D341Med (cell line): ENCODE data around the gene HID1.
A peak's percentile ranks its signal among the peaks of the same experiment; 100 is the strongest.
"Not testable (repeated sequence)": the region's sequence is repeated elsewhere in the genome, so short reads cannot be mapped to it uniquely, and the experiment has no call there.

Experiments used
- DNase-seq: peaks from one replicate; pipeline ENCODE4 v3.0.0; 2012; ENCODE audit warnings: low spot score

The HID1 gene

DNA sequence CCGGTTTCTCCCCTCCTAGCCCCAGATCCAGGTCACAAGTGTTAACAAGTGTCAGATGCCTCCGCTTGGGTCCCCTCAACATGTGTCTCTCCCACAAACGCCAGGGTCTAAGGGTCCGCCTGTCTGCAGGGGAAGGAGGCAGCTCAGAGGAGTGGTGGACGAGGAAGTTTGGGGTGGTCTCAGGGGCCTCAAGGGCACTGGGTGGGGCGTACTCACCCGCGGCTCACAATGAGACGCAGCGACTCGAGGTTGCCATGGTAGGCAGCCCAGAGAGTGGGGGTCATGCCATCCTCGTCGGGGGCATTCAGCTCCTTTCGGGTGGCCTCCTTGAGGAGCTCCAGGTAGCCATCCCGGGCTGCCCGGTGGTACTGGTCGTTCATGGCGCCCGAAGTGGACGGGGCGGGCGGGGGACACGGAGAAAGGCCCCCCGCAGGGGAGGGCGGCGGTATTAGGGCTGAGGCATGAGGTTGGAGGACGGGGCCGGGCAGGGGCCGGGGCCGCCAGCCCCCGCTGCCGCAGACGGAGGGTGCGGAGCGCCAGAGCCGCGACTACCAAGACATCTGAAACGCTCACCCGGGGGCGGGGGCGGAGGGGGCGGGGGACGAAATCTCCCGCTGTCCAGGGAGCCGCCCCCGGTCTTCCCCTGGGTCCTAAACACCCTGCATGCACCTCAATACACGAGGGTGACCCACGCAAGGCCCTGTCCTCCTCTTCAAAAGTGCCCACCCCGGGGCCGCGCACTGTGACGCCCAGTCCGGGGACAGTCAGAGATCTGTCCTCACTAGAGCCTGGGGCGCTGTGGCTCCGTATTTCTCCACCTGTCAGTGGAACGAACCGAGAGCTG is 49.6 kb downstream of the HID1 start, which contains the start of gene USH1G:
TSS of gene USH1G (minus strand) at position 562 of the 844 bp plus-strand sequence. CDS start at position 380, 182 bp downstream.
- DNase-seq = no peak

- no peak for DNase-seq
These were observed 50.4 kb downstream of the HID1 start for GRCh38 chr17:74922172-74922571.

DNA sequence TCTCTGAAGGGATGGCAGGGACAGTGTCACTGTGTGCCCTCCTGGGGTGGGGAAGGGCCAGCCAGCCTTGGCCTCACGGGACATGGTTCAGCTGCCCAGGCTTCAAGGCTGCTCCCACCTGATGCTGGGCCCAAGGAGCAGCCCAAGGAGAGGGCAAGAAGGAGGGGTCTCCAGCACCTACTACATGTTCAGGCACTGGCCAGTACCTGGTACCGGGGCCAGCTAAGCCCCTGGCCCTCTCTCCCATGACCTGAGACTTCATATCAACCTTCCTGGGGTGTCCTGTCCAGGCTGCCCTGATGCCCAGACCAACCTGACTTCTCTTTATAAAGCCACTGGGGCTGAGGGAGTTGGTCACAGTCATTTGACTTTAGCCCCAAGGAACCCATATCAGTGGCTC is 50.8 kb downstream of the HID1 start:
- DNase-seq = no peak

- DNase-seq = no peak
These were observed 51.4 kb downstream of the HID1 start for GRCh38 chr17:74921026-74921681.

DNA sequence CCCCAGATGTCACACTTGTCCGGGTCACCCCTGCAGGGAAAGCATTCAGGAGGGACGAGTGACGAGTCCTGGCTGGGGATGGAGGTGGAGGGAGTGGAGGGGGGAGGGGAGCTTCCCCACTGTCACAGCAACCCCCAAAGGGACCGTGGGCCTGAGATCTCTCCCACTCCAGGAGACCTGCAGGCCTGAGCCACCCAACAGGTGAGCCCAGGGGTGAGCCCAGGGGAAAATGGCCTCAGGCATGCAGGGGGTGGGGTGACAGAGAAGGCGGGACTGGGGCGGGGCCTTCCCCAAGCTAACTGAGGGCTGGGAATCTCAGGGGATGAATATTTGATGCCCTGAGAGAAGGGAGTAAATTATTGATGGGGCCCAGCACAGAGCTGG is 51.9 kb downstream of the HID1 start:
- DNase-seq = peak; percentile 63

GRCh38 chr17:74920306-74920620 is 52.3 kb downstream of the HID1 start:
- DNase-seq = no peak

GRCh38 chr17:74919440-74920305 is 52.9 kb downstream of the HID1 start:
- DNase-seq = peak; percentile 82

DNA sequence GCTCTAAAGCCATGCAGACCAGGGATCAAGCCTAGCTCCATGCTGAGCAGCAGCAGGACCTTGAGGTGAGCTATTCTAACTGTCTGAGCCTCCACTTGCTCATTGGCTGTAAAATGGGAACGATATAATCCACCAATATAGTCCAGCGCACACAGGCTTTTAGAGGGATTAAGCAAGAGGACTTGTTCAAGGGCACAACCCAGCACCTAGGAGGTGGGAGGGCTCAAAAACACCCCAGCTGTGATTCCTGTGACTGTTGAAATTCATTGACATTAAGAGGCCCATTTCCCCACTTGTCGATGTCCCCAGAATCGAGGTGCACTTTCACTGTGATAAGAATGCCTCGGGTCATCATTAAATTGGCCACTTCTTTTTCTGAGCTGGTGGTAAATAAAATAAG is 53.7 kb downstream of the HID1 start:
- DNase-seq = no peak

DNA sequence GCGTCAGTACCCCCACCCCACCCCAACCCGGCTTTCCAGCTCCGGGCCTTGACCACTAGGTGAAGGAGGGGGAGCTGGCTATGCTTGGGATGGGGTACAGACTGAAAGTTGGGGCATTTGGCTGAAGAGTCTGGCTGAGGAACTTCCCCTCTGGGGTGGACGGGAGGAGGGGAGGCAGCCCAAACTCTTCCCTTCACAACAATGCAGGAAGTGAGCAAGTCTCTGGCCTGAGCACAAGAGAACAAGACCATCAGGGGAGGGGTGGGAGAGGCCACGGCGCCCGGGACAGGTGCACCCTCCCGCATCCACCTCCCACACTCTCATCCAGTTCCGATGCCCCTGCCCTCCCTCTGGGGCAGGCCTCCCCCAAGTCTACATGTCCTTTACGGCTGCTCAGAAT is 55.1 kb downstream of the HID1 start:
- DNase-seq = no peak

DNA sequence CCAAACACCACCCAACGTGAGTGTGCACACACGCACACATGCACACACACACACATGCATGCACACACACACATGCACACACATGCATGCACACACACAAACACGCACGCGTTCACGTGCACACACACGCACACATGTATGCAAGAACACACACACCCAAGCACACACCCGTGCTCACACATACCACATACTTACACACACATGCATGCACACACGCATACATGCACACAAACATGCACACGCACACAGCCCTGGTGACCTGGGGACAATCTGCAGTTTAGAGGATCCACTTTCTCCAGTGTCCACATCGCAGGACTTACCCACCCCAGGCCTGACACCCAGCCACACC is 55.7 kb downstream of the HID1 start:
- DNase-seq = no peak

DNA sequence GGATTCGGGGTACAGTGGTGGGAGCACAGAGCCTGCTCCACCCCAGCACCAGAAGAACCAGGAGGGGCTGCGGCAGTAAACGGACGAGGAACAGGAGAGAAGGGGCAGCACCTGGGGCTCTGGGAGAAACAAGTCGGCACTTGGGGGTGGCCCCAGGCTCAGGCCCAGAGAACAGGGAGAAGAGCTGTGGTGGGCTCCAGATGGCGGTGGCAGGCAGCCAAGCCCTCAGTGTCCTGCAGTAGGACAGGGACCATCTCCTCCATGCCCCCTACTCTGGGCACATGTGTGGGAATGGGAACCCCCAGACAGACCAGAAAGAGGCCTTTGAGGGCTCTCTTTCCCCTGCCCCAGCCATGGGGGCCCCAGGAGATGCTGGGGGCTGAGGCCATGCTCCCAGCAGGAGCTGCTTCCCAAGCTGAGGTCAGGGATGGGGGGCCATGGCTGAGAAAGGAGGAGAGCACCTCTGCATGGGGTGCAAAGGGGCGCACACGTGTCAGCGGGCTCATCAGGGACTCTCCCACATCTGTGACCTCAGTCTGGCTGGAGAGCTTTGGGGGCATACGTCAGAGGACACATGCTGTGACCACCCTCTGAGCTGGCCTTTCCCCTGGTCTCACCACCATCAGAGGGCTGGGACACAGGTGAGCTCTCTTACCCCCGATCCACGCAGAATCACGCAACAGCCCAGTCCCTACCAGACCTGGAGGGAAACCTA is 56.3 kb downstream of the HID1 start:
- no peak for DNase-seq

DNA sequence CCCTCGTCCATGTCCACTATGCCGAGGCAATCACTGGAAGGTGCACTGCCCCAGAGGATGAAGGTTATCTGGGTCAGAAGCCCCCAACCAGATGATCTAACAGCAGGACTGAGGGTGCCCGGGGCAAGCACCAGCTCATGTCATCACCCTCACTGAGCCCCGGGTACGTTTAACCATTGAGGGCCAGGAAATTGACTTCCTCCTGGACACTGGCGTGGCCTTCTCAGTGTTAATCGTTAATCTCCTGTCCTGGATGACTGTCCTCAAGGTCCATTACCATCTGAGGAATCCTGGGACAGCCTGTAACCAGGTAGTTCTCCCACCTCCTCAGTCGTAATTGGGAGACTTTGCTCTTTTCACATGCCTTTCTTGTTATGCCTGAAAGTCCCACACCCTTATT is 61.1 kb downstream of the HID1 start:
- DNase-seq = not testable (repeated sequence)

DNA sequence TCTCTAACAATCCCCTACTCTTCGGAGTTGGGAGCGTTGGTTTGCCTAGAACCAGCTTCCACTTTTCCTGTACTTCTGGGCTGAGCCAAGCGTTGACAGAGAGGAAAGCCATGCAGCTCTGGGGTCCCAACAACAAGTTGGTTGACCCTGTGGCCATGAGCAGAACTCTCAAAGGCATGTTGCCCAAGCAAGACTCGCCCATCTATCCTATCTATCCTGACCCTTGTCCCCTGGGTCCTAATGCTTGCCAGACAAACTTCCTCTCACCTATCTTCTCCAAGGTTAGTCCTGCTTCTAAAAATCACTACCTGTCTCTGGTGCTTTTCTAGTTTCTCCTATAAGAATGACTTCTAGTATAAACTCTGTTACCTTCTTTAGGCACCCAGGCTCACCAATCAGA is 63.5 kb downstream of the HID1 start:
- DNase-seq = not testable (repeated sequence)

GRCh38 chr17:74907012-74907411 is 65.5 kb downstream of the HID1 start:
- DNase-seq = no peak

- DNase-seq = not testable (repeated sequence)
These were observed 66.3 kb downstream of the HID1 start for GRCh38 chr17:74906214-74906793.

GRCh38 chr17:74904687-74905409 is 67.7 kb downstream of the HID1 start:
- DNase-seq = no peak

GRCh38 chr17:74903671-74904070 is 68.9 kb downstream of the HID1 start:
- no peak for DNase-seq

DNA sequence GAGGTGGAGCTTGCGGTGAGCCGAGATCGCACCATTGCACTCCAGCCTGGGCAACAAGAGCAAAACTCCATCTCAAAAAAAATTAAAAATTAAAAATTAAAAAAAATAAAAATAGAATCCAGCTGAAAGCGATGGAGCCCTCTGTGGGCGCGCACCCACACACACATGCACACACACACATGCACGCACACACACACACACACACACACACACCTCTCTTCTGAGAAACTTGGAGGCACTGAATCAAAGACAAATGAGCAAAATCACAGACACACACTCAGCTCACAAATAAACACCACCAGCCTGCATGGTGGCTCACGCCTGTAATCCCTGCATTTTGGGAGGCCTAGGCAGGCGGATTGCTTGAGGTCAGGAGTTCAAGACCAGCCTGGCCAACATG is 69.5 kb downstream of the HID1 start:
- no peak for DNase-seq

- DNase-seq = no peak
These were observed 71.0 kb downstream of the HID1 start for GRCh38 chr17:74901353-74902135.
